HepG2 (cell line): ENCODE measurements around the gene SLF1. TPM values are rescaled to one million over a fixed set of nuclear protein-coding genes. Genes with fewer than 3 reads are reported as not detected.

Experiments used
- ATAC-seq: fragments of 200-7000 bp; cut with Tn5 transposase; 3 replicates; pipeline ENCODE4 v1.9.1; 2020; ENCODE audit warnings: mild to moderate bottlenecking, moderate library complexity
- BruUV-seq: library from RNA; stranded (reverse); fragments of 400-500 nt; replicated peaks from 2 replicates; lab custom pipeline; 2021; lab: Mats Ljungman, UMichigan
- CTCF ChIA-PET: fragments of 300-600 bp; formaldehyde crosslinking; extraction: SDS; loops from one replicate; lab custom pipeline; 2021; ENCODE audit warnings: low total read pairs, inconsistent platforms, low intra/inter-chr PET ratio; lab: Yijun Ruan, JAX
- POLR2A ChIA-PET: fragments of 350-600 bp; sonication (Branson Sonifier 250); formaldehyde crosslinking; loops from one replicate; lab custom pipeline; 2020; ENCODE audit warnings: antibody characterized with exemption, inconsistent platforms; lab: Yijun Ruan, JAX
- DNase-seq: peaks from one replicate; pipeline ENCODE4 v3.0.0-alpha.2; 2015; ENCODE audit warnings: low spot score
- FAIRE-seq: peaks from 3 replicates; lab custom pipeline; 2011; peaks lifted over from hg19 to GRCh38; lab: Jason Lieb, UNC
- H2AFZ ChIP-seq: one replicate; pipeline ENCODE4 v1.6.1; 2011; ENCODE audit warnings: low read length, inconsistent platforms
- H3K27ac ChIP-seq: fragments of 300-600 bp; 3 replicates; pipeline ENCODE4 v1.8.0; 2011; ENCODE audit warnings: mixed run types, mild to moderate bottlenecking, mixed read lengths, low read length, inconsistent platforms; ENCODE audit not compliant: insufficient read depth; ENCODE audit errors: extremely low read length
- H3K27me3 ChIP-seq, 2 experiments: fragments of 200-600 bp in 1 of 2; 2 replicates in 1 of 2; 3 replicates in 1 of 2; pipeline versions ENCODE4 v1.6.0 to v1.8.0; 2011; ENCODE audit warnings: low read length in 2 of 2, mild to moderate bottlenecking in 2 of 2, moderate library complexity in 2 of 2, inconsistent platforms in 1 of 2; ENCODE audit not compliant: insufficient read depth in 2 of 2, control insufficient read depth in 1 of 2
- H3K36me3 ChIP-seq, 2 experiments: fragments of 200-600 bp in 1 of 2; replicated peaks in 1 of 2; 2 replicates in 1 of 2; 3 replicates in 1 of 2; pipeline versions ENCODE4 v1.5.1 to v1.8.0; 2011; ENCODE audit warnings: low read length in 2 of 2, inconsistent platforms in 1 of 2; ENCODE audit not compliant: insufficient read depth in 2 of 2, control insufficient read depth in 1 of 2
- H3K4me1 ChIP-seq: 2 replicates; pipeline ENCODE4 v1.5.1; 2012; ENCODE audit warnings: low read length, inconsistent platforms; ENCODE audit not compliant: insufficient read depth
- H3K4me2 ChIP-seq: 2 replicates; pipeline ENCODE4 v1.6.0; 2011; ENCODE audit warnings: low read depth, low read length, inconsistent platforms
- H3K4me3 ChIP-seq, 3 experiments: fragments of 200-600 bp in 1 of 3; sonication (generic), shearing (Covaris generic) in 1 of 3; replicated peaks in 1 of 3; 2 replicates each; pipeline ENCODE4 v1.5.1; 2011 to 2016; ENCODE audit warnings: low read length in 3 of 3, inconsistent platforms in 2 of 3, low read depth in 2 of 3, mild to moderate bottlenecking in 2 of 3, control low read depth in 1 of 3, mixed read lengths in 1 of 3; ENCODE audit not compliant: insufficient read depth in 1 of 3
- H3K79me2 ChIP-seq: one replicate; pipeline ENCODE4 v1.6.1; 2011; ENCODE audit warnings: low read length, inconsistent platforms; ENCODE audit not compliant: insufficient read depth
- H3K9ac ChIP-seq: 2 replicates; pipeline ENCODE4 v1.6.0; 2011; ENCODE audit warnings: mild to moderate bottlenecking, low read depth, low read length, inconsistent platforms; ENCODE audit not compliant: insufficient read depth
- H3K9me3 ChIP-seq: 2 replicates; pipeline ENCODE4 v1.5.1; 2012; ENCODE audit warnings: mild to moderate bottlenecking, low read length
- H4K20me1 ChIP-seq: 2 replicates; pipeline ENCODE4 v1.6.0; 2011; ENCODE audit warnings: inconsistent platforms, mild to moderate bottlenecking, low read length, moderate library complexity; ENCODE audit not compliant: insufficient read depth
- FOXP1 ChIP-seq, 2 experiments: fragments of 450-650 bp in 1 of 2; IDR thresholded peaks; 2 replicates each; pipeline ENCODE4 v1.6.1; 2017 to 2018; ENCODE audit warnings: antibody characterized with exemption in 1 of 2
- KLF16 ChIP-seq, 2 experiments: sonication (generic) in 1 of 2; formaldehyde crosslinking in 1 of 2; IDR thresholded peaks; 2 replicates each; pipeline versions ENCODE4 v1.6.1 to v1.8.0; 2016 to 2023; ENCODE audit warnings: missing genetic modification reagents in 2 of 2, missing compliant biosample characterization in 1 of 2
- ZFAT ChIP-seq: sonication (generic); formaldehyde crosslinking; conservative IDR thresholded peaks from 2 replicates; pipeline ENCODE4 v1.8.1; 2023; ENCODE audit warnings: missing genetic modification reagents, inconsistent platforms
- ZFP1 ChIP-seq: IDR thresholded peaks from 2 replicates; pipeline ENCODE4 v1.6.1; 2016
- ZFP41 ChIP-seq: sonication (generic); formaldehyde crosslinking; IDR thresholded peaks from 2 replicates; pipeline ENCODE4 v1.4.0; 2020; ENCODE audit warnings: mild to moderate bottlenecking, missing genetic modification reagents, borderline replicate concordance
- WGBS: methylation state at CpG from one replicate; pipeline ENCODE4 v1.1.6; 2017; ENCODE audit warnings: low lambda C conversion rate; 5-methylcytosine and 5-hydroxymethylcytosine counted together
- in situ Hi-C: cut with HindIII; loops from 2 replicates; pipeline ENCODE4 v1.10.0; 2017; ENCODE audit warnings: low pct_unique_long_range_greater_than_20kb; ENCODE audit not compliant: extremely low pct_ligation_motif_present
- intact Hi-C: fragments of 100-400 bp; cut with micrococcal nuclease; formaldehyde crosslinking; loops from one replicate; pipeline ENCODE4 v1.10.0; 2022; ENCODE audit not compliant: unreplicated experiment
- polyA plus RNA-seq, 8 experiments: library from polyadenylated mRNA; depleted of rRNA in 3 of 8; stranded (reverse) in 7 of 8; unstranded in 1 of 8; fragments of >200 nt; fragmentation: Illumina TruSeq in 4 of 8; extraction: Trizol in 4 of 8; gene quantifications; 2 replicates each; pipeline versions ENCODE4 v1.2.1 to v1.2.3, GENCODE V29; 2011 to 2016; ENCODE audit warnings: low read depth in 4 of 8, missing spikeins in 1 of 8, mixed read lengths in 1 of 8; ENCODE audit not compliant: insufficient read depth in 1 of 8
- total RNA-seq, 5 experiments: library from RNA; depleted of rRNA; stranded (reverse); fragments of >200 nt; fragmentation: Illumina TruSeq; extraction: Trizol; gene quantifications; 2 replicates each; pipeline ENCODE4 v1.2.3, GENCODE V29; 2016; ENCODE audit warnings: low read depth in 1 of 5

The SLF1 gene
- total and polyA plus RNA-seq, 2 of the 13 experiments (the other 11 are each of a cell fraction or from before 2014, with no cell fraction given), result 2.1 to 9.1 TPM

GRCh38 chr5:94649874-94650273 lies 31.4 kb downstream of the SLF1 start:
- Histone ChIP-seq H3K27me3 (no peaks in the 10 kb centered on the region), H3K9ac (no peak overlapping the region), H3K4me3 (no peak overlapping the region), H4K20me1 (no peaks in the 10 kb centered on the region), H3K36me3 (0 out of 5 replicates have a peak, but pooled peaks cover 0 to under 1% of the 10 kb centered on the region in 2 experiments), H2AFZ (no peak overlapping the region)
- POLR2A ChIA-PET, result no interaction called here
- DNase-seq, result no peak
- BruUV-seq, result no TSS peak
- in situ Hi-C loops, result no loop called here
- WGBS, result 100% methylated on average over 1 of the region's 1 CpG
- TF ChIP-seq ZFP41 (CRISPR knock-in tag) (no peak), KLF16 (CRISPR knock-in tag; IDR thresholded peaks at IDR 0.05) (no peak)
- TF ChIP-seq, all 625 proteins: peak for 0
- FAIRE-seq (no peak), ATAC-seq (no peak)
- Histone ChIP-seq H3K27ac (no peak overlapping the region), H3K79me2 (no peaks in the 10 kb centered on the region), H3K4me2 (no peak overlapping the region), H3K9me3 (peaks cover under 1% of the 10 kb centered on the region; the same call in 1 of the 2 replicates), H3K4me1 (no peaks in the 10 kb centered on the region)
- intact Hi-C loops, result no loop called here
- CTCF ChIA-PET, result no interaction called here

DNA sequence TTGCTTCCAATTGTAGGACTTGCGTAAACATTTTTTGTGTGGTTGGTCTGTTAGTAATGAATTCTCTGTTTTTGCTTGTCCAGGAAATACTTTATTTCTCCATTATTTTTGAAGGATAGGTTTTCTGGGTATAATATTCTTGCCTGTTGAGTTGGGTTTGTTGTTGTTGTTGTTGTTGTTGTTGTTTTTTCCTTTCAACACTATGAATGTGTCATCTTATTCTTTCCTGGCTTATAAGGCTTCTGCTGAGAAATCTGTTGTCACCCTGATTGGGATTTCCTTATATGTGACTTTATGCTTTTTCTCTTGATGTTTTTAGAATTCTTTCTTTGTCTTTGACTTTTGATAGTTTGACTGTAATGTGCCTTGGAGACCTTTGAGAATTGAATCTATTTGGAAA lies 39.8 kb downstream of the SLF1 start:
- no peak overlapping the region for H3K4me3 ChIP-seq
- DNase-seq, result no peak
- CTCF ChIA-PET, result no interaction called here
- no peak overlapping the region for H3K4me2 ChIP-seq
- no peak overlapping the region for H3K27ac ChIP-seq
- H3K4me1 ChIP-seq, result no peaks in the 10 kb centered on the region
- H3K36me3 ChIP-seq, result peaks cover 1 to 5% of the 10 kb centered on the region in 2 experiments; a peak in 1 of 5 replicates
- no TSS peak for BruUV-seq
- ATAC-seq, result no peak
- 0 out of 2 replicates have a peak, but pooled peaks have one; percentile 54 for TF ChIP-seq ZFP1 (CRISPR knock-in tag)
- no peak for TF ChIP-seq ZFAT
- peak; percentile 71 for TF ChIP-seq FOXP1 (IDR thresholded peaks at IDR 0.05)
- TF ChIP-seq FOXP1 (CRISPR knock-in tag; IDR thresholded peaks at IDR 0.05), result no peak
- TF ChIP-seq, all 625 proteins: peak for 2
- 100% methylated on average over 1 of the region's 1 CpG for WGBS
- H2AFZ ChIP-seq, result no peak overlapping the region
- no peak overlapping the region for H3K9ac ChIP-seq
- H4K20me1 ChIP-seq, result no peaks in the 10 kb centered on the region
- in situ Hi-C loops, result no loop called here
- H3K27me3 ChIP-seq, result no peaks in the 10 kb centered on the region
- no peaks in the 10 kb centered on the region for H3K79me2 ChIP-seq
- FAIRE-seq, result no peak
- H3K9me3 ChIP-seq, result peaks cover 20% of the 10 kb centered on the region
- intact Hi-C loops, result no loop called here
- POLR2A ChIA-PET, result no interaction called here
